T-helper 9 cell (primary cell): ENCODE measurements around the gene C5.

ENCODE experiments used
- DNase-seq: peaks from one replicate; pipeline ENCODE4 v3.0.0-alpha.2; 2020

C5 gene

DNA sequence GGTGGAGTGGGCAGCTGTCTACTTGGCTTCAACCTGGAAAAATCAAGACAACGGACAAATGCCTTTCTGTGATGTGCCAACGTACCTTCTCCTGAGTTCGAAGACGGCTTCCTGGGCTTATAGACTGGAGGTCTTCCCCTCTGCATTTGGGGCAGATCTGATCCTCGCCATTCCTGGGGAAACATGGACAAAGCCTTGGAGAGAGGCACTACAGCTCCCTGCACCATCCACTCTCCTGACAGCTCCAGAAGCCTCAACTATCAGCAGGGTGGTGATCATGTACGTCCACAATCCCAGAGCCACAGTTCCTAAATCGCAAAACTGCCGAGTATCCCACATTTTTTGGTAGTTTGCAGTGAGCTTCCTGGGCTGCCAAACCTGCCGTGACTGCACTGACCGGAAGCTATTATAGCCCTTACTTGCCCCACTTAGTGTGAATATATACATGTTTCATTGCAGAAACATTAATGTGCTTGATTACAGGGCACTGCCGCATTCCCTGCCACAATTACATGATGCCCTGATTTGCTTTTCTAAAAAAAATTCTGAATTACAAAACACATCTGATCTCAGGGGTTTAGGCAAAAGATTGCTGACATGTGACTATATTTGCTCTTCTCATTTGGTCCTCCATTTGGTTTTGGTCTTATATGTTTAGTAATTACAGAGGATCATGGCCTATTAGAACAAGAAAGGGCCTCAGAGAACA is 126.3 kb downstream of the C5 start:
- no peak for DNase-seq

DNA sequence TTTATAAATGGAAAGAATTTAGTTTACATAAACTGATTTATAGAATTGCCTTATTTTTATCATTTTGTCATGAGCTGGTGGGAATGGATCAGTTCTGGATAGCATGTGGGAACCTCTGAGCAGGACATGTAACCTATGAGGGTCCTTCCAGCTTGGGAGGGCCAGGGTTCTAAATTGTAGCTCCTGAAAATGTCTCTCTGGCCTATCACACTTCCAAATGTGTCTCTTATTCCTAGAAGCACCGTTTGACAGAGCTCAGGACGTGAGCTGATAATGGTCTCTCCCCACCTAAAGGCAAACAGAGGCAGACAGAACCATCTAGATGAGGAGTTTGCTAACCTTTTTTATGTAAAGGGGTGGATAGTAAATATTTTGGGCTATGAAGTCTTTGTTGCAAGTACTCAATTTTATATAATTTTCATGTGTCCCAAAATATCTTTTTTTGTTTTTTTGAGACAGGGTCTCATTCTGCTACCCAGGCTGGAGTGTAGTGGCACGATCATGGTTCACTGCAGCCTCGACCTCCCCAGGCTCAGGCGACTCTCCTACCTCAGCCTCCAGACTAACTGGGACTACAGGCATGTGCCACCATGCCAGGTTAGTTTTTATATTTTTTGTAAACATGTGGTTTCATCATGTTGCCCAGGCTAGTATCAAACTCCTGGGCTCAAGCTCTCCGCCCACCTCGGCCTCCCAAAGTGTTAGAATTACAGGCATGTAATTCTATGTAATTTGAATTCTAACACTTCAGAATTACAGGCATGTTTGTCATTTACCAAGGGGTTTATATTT is 127.5 kb downstream of the C5 start:
- DNase-seq = no peak

DNA sequence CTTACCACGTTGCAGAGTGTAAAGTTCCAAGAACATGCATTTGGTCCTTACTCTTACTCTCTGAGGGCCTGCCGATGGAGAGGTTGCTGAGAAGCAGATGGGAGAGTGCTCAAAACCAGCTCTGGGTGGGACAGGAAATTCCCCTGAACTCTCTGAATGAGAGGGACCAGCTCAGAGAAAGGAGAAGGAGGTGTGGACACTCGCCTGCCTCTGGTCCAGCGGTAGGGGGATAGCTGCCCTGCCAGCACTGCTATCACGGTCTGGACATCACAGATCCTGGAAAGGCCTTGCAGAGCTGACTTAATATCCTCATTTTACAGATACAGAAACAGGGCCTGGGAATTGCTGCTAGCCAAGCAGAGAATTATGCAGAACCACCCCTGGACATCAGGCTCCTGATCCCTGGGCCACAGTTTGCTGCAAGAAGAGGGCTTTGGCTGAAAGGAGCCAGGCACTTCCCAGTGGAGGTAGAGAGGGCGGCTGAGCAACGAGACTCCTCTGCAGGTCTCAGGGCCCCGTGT is 128.4 kb downstream of the C5 start:
- no peak for DNase-seq

DNA sequence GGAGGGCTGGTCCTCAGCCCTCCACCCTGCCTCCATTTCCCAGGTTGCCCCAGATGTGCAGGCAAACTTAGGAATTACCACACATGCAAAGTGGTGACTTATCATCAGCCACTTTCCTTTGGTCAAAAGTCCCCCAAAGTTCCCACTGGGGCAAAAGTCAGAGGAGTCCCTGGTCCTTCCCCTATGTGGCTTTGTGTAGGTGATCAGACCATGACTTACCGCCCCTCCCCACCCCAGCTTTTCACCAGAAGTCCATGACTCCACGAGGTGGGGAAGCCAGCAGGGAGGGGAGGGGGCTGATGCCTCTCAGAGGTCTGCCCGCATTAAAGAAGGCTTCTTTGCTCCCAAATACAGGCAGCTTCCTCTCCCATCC is 129.3 kb downstream of the C5 start:
- DNase-seq = no peak

DNA sequence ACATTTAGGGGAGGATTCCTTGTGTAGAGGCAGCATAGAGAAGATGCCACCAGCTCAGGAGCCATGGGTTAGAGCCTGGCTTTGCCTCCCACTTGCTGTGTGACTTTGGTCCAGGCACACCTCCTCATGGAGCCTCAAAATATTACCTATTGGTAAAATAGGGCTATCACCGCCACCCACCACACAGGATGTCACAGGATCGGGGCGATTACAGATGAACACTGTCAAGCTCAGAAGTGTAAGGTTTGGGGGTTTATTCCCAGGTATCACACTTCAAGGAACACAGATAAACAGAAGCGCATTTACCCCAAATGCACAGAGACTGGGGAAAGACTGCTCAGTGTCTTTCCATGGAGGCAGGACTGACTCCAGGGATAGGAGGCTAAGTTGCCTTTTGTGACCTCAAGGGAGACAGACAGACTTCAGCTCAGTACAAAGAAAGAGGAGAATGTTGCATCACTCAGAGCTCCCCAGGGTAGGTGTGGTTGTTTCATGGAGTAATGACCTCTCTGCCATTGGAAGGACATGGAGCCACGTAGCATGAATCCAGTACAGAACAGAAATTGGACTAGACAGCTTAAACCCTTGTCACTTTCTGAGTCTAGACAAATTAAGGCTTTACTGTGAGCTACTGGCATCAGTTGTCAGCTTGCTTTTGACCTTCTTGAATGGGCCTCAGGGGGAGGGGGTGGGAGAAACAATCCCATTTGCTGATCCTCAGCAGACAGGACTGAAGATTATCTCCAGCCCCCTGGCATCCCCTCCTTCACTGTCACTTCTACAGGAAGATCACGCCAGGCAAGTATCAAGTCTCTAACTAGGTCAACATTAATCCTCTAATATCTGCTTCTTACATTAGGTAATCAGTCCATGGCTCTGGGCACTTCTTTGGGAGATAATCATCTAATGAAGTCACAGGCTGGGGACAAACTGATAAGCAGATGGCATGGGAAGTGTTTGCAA is 130.0 kb downstream of the C5 start:
- no peak for DNase-seq

DNA sequence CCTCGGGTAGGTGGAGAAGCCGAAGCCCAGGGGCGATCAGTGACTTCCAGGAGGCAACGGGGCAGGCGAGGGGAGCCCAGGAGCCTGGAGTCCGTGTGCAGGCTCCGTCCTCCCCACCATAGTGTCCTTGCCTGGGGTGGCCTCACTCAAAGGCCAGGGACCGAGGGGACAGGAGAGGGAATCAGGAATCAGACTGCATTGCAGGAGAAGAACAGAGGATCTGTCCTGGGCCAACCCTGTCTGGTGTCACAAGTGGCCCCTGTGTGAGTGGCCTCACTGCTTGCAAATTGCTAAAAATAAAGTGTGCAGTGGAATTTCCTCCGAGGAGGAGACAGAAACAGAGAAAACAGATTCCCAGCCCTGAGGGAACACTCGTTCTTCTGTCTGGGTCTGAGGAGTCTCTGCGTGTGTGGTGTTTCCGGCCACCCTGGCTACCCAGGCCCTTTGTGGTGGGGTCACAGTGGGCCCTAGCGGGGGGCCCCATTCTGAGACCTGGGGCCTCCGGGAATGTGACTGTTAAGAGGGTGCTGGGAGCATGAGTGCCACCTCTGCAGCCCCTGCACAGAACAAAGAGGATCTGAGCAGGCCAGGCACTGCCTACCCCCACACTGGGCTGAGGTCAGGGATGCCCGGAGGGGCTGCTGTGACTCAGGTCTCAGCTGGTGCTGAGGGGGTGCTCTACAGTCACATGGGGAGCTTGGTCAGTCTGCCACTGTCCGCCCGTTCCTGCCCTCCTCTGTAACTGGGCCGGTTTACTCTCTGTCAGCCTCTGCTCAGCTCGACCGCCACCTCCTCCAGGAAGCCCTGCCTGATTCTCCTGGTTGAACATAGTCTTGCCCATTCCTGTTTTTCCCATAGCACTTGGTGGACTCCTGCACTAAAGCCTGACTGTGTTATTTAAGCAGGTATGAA is 130.9 kb downstream of the C5 start:
- no peak for DNase-seq

DNA sequence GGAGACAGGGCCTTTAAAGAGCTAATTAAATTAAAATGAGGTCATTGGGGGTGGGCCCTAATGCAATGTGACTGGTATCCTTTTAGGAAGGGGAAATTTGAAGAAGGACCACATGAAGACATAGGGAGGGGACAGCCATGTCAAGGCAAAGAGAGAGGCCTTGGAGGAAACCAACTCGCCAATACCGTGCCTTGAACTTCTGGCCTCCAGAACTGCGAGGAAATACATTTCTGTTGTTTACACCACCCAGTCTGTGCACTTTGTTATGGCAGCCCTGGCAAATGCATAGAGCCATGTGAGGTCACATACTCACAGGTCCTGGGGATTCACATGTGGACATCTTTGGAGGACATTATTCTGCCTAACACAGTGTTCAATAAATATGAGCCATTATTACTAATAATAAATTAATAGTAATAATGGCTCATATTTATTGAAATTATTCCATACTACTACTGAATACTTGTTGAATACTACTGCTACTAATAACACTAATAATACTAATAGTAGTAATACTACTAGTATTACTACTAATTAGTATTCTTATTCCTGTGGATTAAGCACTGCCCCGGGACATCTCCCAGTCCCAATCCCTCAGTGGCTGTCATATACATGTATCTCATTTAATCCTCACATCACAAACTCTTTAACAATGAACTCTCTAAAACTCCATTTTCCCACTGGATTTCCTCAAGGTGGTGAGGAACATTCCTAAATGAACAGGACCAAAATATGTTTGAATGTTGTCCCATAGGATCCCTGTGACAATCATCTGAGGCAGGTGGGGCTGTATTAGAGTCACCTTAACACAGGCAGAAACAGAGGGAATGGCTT is 131.9 kb downstream of the C5 start:
- DNase-seq = no peak

DNA sequence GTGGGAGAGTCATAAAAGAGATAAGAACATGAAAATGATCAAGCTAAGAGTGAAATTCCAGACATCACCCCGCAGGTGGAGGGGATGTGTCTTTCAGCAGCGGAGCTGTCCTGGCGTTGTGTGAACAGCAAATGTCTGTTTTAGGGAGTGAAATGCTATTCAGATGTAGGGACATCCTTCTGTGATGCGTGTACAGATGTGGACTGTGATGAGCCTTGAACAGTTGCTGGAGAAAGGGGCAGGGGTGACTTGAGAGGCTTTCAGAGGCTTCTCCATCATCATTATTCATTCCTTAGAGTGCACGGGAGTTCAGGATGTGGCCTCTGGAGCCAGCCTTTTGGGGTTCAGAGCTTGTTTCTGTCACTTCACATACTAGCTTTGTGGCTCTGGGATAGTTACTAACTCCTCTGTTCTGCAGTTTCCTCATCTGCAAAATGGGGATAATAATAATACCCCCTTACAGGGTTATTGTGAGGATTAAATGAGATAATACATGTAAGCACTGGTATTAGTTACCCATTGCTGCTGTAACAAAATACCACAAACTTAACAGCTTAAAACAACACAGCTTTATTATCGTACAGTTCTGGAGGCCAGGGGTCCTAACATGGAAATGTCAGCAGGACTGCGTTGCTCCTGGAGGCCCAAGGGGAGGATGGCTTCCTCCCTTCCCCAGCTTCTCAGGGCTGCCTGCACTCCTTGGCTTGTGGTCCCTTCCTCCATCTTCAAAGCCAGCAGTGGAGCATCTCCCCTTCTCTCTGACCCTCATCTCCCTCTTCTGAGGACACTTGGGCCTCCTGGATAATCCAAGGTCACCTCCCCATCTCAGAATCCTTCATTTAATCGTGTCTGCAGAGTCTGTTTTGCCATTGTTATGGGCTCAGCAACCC is 132.8 kb downstream of the C5 start:
- DNase-seq = no peak

DNA sequence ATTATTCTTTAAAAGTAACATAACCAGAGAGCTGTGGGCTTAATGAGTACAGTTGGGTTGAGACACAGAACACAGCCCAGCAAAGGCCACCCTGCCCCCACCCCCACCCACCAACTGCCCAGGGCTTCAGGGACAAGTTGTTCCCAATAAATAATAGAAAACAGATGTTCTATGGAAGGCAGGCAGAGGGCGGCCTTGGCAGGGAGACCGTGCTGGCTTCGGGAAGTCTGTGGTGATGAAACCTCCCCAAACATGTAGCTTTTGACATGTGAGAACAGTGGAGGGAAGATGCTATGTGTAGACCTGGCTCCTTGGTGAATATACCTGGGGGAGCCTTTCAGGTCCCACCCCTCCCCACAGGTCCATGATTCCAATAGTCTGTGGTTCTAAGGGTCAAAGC is 133.5 kb downstream of the C5 start:
- no peak for DNase-seq

DNA sequence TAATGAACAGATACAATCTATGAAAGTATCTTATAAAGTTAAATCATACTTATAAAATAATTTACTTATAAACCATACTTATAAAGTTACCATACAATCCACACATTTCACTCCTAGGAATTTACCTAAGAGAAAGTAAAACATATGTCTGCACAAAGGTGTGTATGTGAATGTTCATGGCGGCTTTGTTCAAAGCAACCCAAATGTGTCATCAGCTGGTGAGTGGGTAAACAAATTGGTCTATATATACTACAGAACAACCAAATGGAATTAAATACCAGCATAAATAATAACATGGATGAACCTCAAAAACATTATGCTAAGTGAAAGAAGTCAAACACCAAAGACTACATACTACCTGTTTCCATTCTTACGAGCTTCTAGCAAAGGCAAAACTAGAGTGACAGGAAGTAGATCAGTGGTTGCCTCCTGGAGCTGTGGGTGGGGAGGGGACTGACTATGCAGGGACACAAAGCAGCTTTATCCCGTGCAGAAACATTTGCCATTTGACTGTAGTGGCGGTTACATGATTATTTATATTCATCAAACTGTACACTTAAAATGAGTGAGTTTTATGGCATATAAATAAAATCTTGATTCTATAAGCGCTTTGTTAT is 134.1 kb downstream of the C5 start:
- DNase-seq = no peak

DNA sequence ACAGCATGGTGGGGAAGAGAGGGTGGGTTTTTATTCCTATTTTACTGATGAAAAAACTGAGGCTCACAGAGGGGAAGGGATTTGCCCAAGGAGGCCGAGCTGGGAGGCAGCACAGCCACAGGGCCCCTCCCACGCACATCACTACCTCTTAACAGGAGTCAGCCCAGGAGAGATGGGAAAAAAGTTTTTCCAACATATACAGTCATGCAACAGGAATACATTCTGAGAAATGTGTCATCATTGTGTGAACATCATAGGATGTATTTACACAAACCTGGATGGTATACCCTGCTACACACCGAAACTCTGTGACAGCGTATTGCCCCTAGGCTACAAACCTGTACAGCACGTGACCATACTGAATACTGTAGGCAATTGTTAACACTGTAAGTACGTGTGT is 135.1 kb downstream of the C5 start:
- no peak for DNase-seq

DNA sequence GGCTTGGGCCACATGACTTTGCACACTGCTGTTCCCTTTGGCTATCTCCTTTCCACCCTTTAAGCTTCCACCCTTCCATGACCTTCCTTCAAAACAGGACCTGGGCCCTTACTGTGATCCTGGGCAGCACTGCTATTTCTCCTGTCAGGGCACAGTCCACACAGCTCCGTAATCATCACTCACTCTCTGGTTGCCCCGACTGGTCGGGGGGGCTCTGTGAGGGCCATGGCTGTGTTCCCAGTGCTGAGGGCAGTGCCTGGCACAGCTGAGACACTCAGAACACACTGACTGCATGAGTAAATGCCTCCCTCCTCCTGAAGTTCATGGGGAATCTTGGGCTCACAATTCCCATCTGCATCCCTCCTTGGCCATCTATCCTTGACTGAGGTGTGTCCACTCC is 135.7 kb downstream of the C5 start:
- DNase-seq = no peak

DNA sequence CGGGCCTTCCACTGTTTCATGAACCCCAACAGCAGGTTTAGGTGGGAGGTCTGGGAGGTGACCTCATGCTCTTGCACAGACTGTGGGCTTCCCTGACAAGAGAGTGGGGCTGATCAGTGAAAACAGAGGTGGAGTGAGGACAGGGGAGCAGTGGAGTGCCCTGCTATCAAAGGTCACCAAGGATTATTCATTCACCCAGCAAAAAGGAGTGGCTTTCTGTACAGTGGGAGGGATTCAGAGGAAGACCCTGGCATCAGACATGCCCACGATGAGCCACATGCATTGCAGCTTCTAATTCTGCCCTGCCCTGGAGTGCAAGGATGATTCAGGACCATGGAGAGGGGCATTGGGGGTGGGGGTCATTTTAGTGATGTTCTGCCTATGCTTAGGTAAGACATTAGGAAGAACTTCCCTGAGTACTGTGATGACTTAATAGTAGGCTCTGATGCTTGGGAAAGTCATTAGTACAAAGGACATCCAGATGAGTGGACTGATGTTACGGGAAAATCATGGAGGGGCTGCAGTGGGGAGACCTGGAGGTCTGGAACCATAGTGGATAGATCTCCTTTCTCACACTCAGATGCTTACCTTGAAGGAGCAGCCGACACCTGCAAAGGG is 136.3 kb downstream of the C5 start:
- peak; percentile 40 for DNase-seq

DNA sequence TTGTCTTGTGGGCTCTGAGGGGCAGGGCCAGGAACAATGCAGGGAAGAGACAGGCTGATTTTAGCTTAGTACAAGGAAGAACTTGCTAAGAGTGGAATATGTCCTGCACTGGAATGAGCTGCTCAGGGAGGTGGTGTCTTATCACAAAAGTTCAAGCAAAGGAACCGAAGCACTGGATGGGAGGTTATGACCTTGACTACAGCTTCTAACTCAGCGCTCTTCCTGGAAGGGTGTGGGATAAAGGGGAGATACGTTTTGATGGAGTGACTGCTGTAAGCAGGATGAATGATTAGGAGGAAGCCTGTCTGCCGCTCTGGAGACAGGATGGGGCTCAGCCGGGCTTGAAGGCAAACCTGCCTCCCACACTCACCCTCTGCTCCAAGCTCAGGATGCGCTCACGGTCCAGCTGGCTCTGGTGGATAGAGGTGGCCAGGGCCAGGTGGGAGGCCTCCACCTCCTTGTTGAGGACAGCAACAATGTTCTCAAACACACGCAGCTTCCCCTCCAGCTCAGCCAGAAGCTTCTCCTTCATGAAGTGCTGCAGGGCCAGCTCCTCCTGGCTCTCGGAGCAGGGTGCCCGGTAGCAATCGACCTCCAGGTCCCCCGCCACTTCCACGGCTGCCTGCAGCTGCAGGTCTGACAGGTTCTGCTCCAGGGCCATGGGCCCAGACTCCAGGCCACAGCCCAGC is 137.0 kb downstream of the C5 start:
- DNase-seq = no peak

DNA sequence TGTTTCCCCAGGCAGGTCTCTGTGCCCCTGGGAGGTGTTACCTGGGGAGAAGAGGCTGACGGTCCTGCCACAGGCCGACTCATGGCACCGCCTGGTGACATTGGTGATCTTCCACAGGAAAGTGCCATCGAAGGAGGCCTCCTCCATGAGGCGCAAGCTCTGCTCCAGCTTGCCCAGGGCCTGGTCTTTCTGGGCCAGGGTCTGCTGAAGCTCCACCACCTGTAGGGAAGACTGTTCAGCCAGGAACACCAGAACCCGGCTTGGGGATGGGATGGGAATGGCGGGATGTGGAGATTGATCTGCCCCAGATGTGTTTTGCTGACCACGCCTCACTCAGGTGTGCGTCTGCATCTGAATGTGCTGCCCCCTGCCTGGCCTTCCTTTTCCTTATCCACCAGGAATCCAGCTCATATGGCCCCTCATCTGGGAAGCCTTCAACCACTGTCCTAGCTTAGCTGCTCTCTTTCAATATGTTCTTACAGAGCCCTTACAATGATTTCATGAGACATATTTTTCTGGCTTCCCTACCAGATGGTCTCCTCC is 138.7 kb downstream of the C5 start:
- DNase-seq = no peak

DNA sequence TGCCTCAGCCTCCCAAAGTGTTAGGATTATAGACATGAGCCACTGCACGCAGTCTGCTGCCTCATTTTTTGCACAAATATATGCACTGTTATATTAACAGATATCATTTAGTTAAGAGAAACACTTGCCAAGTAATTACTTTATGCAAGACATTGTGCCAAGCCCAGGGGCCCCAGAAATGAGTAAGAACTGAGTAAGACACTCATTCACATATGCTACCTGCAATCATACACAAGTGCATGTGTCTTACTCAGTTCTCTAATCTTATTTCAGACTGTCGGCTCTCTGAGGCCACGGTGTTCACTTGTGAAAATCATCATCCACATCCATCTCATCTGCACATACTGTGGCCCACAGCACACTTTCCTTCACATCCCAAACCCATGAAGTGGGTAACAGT is 139.4 kb downstream of the C5 start:
- no peak for DNase-seq

DNA sequence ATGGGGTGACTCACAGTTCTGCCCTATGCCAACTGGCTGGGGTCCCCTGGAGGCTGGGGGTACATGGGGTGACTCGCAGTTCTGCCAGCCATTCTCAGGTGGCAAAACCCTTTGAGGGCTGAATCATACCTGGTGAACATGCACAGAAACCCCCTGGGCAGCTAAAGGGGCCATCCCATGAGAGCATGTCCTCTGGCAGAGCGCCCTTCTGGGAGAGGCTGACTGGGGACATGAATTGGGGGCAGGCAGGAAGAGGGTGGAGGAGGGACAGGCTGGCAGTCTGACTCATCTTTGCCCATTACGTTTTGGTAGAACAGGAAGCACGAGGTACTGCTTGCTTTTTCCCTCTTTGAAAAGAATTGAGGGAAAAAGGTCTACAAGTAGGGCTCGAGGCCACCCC is 140.2 kb downstream of the C5 start:
- DNase-seq = peak; percentile 44
